Colon (tissue), 2 donors: ENCODE results near the gene MTHFSD.

Experiments
- FAIRE-seq: peaks from 2 replicates; lab custom pipeline; 2012; peaks lifted over from hg19 to GRCh38; lab: Jason Lieb, UNC
- donor health status: control.
- donor health status: control.

The MTHFSD gene

DNA sequence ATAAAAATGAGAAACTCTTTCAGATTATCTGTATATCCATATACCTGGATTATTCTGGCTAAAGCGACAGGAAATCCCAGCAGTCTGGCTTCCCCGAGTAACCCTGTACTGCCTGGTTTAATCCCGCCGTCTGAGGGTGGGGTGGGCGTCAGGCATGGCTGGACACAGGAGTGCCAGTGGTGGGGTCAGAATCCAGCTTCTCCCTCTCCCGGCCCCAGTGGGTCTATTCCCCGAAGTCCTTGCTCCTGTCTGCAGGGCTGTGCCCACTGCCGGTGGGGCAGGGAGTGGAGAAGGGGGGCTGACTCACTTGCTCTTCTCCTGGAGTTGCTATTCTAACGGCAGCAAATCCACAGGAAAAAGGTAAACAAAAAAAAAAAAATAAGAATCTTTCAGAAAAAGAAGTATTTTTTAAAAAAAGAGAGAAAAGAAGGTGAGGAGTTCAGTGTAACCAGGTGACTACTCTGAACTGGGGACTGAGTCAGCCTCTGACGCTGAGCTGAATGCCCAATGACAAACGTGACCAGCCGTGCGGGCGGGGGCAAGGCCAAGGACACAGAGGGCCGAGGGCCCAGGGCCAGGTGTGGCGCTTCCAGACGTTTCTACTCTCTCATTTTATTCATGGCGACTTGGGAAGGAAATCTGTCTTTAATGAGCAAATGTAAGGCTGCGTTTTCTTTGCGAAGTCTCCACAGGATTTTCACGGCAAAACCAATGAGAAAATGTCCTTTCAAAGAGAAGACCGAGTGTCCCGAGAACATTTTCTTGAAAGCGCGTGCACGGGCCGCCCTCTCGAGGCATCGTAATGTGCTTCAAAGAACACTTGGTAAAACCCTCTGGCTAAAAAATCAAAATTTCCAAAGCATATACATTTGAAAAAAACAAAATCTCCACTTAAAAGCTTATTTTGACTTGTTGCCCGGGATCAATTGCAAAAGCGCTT is 24.5 kb downstream of the MTHFSD start:
- FAIRE-seq, result no peak

DNA sequence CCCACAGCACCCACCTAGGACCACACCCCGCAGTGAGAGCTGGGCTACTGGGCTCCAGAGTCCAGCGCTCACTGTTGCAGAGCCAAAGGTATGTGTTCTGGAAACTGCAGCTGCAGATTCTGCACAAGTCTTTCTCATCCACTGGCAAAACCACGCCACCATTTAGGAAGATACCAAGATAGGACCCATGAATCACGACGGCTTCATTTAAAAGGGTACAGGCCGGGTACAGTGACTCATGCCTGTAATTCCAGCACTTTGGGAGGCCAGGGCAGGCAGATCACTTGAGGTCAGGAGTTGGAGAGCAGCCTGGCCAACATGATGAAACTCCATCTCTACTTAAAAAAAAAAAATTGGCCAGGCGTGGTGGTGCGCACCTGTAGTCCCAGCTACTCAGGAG is 25.9 kb downstream of the MTHFSD start:
- no peak for FAIRE-seq

DNA sequence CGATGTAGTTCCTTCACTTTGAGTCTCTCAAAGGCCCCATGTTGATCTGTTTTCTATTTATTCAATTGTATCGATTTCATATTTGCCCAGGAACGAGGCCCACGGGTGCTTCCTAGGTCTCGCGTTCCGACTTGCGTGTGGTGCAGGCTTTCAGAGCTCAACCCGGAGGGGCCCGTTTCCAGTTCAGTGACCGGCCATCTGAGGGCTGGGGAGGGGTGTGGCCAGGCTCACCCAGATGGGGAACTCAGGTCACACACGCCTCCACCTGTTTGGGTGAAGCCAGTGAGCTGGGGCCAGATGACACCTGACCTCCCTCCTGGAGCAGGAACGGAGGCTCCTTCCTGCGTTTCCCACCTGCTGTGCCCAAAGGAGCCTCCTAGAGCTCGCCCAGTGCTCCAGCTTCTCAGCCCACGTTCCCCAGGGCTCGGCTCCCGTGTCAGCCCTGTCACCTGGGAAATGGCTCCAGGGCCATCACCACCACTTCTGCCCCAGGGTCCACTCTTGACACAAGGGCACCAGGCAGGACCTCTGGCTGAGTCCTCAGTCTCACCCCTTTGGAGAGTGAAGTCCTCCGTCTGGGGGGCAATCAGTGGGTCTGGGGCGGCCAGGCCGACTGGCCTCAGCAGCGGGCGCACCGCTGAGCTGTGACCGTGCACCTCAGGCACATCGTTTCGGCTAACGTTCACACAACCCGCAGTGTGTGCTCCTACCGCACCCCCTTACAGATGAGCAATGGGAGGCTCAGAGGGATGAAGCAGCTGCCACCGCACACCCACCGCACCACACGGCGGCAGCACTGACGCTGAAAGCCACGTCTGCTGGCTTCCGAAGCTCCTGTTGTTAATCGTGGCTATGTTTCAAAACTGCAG is 26.7 kb downstream of the MTHFSD start:
- no peak for FAIRE-seq

DNA sequence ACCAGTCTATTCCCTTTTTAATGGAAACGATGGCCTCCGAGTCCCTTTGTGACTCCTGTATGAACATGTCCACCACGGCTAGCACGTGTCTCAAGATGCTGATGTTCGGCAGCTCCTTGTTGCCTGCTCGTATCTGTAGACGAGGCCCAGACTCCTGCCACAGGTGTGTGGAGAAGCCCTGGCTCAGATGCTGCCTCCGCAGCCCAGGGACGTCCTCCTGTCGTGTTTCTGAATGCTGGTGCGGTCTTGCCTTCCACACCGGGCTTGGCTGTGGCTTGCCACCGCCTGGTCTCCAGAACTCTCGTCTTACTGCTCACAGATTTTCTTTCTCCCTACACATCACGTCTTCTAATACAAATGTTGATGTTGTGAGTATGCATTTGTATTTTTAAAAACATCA is 27.7 kb downstream of the MTHFSD start:
- FAIRE-seq, result no peak

DNA sequence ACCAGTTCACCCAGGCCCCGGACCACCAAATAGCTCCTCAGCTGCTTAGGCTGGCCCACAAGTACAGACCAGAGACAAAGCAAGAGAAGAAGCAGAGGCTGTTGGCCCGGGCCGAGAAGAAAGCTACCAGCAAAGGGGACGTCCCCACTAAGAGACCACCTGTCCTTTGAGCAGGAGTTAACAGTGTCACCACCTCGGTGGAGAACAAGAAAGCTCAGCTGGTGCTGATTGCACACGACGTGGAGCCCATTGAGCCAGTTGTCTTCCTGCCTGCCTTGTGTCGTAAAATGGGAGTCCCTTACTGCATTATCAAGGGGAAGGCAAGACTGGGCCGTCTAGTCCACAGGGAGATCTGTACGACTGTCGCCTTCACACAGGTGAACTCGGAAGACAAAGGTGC is 29.3 kb downstream of the MTHFSD start:
- no peak for FAIRE-seq

DNA sequence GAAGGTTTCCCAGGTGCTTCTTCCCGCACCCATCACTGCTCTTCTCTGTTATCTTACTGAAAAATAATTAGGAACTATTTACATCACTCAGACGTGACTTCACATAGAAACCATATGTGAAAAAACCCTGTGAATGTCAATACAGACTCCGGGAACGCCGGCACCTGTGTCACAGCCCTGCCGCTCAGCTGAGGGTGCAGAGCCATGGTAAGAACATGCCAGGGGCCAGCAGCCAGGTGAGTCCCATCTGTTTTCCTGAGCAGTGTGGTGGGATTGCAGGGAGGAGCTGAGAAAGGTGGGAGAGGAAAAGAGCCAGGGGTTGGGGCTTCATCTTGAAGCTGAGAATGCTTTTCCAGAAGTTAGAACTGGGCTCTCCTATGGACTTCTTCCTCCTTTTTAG is 31.0 kb downstream of the MTHFSD start:
- FAIRE-seq, result no peak

DNA sequence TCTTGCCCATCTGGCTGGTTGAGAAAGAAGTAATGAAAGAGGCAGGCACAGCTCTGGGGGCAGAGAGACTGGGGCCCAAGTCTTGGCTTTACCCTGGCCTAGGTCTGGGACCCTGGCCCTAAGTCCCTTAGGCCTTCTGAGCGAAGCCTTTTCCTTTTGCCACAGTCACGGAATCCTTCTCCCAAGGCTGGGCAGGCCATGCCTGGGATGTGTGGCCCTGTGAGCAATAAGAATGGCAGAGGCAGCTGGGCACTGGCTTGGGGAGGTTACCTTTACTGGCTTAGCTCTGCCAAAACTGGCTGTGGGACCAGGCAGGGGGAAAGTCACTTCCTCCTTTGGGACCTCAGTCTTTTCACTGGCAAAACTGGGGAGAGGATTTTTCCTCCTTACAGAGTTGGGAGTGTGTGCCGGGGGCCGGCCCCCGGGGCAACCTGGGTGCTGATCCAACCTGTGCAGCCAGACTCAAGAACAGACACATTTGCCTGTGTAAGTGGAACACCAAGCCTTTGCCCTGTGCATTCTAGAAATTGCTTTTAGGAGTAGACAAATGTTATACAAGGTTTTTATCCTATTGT is 31.8 kb downstream of the MTHFSD start:
- FAIRE-seq, result no peak

DNA sequence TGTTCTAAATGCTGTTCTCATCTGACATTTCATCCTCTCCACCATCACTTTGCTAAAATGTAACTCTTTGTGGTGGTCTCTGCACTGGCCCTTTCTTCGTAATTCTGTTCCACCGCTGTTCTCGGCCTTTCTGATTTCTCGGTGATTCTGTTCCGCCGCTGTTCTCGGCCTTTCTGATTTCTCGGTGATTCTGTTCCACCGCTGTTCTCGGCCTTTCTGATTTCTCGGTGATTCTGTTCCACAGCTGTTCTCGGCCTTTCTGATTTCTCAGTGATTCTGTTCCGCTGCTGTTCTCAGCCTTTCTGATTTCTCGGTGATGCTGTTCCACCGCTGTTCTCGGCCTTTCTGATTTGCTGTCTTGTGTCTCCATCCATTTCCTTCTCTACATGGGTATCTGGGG is 32.4 kb downstream of the MTHFSD start:
- no peak for FAIRE-seq

DNA sequence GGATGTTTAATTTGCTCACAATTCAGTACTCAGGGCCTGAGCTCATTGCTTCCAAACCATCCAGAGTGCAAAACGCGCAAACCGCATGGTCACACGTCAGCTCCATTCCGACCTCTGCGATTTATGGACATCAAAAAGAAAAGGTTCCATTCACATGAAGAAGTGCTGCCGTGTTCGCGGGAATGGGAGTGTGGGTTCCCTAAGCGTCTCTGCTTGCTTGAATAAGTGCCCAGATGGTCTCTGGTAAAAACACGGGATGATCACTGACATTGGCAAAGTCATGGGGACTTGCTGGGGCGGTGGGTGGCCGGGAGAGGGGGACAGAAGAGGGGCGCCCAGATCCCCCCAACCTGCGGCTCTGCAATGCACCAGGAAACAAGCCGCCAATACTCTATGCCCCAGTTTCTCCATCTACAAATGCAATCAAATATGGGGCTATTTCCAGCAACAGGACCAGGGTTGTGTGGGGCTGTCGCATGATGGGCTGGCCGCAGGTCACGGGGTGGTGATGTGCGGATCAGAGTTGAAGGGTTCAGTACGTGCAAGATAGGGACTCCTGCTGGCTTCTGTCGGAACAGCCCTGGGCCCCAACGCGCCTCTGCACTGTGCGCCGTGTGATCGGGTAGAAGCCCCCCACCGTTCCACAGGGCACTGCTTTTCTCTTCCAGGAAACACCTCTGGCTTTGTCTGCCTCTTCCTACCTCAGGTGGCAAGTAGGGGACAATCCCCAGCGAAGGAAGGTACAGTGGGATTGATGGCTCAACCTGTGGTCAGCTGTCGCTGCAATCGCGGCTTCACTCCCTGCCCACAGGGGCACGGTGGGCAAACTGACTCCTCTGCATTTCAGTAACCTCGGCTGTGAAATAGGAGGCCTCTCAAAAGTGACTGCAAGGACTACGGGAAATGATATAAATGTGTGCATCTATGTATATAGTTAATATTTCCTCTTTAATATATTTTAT is 33.5 kb downstream of the MTHFSD start:
- no peak for FAIRE-seq

DNA sequence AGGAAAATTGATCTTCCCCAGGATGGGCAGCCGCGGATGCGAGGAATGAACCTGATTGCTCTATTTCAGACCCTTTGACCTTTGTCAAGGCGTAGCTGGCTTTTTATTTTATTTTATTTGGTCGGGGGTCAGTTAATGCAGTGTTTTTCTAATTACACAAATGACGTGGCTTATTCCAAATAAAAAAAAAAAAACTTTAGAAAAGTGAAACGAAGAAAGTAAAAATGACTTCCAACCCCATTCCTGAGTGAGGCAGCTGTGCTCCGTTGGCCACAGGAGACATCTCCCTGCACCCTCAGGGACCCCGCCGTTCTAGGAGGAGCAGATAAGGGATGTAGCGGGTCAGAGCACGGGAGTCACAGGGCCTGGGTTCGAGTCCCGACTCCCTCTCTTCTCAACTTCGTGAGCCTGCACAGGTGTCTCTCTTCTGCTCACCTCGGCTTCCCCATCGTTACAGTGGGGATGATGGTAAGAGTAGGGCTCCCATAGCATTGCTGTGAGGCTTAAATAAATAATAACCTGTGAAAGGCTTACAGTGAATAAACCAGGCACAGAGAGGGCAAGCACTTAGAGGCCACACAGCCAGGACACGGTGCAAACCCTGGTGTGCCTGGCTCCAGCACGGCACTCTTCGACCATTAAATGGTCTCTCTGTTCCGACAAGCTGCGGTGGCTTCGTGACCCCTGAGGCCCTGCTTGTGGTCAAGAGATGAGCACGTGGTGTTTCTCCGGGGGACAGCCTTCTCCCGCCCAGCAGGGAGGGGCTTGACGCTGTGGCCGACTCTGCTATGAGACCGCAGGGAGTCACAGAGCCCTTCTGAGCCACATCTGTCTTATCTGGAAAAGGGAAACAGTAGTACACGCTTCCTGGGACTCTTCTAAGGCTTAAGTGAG is 34.5 kb downstream of the MTHFSD start:
- FAIRE-seq, result no peak

DNA sequence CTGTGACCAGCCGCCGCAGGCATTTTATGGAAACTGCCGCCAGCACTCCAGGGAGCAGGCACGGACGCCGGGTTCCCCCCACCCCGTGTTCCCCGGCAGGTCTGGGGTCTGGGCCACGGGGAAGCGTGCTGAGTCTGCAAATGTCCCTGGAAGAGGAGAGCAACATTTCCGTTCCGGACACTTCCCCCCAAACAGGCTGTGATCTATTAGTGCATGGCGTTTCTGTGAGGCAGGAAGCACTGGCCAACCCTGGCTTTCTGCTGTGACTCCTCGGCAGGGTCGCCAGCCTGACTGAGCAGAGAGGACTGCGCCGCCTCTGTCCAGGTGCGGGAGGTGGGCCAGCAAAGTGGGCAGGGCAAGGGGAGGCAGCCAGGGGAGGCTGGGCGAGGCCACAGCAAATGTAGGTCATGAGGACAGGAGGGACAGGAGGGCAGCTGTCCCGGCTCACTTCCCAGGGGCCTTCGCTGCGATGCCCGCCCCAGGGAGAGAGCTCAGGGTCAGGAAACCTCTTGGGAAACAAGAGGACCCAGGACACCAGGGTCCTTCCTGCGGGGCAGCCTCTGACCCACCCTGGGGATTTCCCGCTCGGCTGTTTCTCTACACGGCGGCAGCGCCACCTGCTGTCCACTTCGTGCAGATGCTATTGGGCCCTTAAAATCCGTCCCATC is 35.3 kb downstream of the MTHFSD start:
- FAIRE-seq, result no peak

DNA sequence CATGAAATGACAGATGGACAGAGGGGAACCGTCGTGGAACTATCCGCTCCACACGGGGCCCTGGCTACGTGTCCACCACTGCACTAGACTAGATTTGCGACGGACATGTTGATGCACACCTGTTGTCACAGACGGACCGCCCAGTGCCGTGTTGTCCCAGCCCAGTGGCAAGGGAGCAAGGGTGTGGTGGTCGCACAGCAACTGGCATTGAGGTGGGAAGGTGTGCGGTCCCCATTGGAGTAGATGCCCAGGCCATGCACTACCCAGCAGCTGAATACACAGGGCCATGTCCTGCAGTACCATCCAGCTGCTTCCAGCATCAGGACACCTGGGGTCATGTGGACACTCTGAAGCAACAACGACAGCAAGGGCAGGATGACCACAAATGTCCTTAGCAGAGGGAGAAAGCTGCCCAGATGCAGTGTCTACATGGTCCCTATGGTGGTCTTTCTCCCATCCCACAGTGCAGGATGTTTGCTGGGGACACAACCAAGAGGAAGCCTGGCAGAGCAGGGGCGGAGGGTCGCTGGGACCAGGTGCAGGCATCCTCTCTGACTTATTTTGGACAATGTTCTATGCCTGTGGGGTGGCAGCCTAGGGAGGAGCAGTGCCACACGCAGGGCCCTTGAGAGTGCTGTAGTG is 35.9 kb downstream of the MTHFSD start:
- FAIRE-seq, result no peak

DNA sequence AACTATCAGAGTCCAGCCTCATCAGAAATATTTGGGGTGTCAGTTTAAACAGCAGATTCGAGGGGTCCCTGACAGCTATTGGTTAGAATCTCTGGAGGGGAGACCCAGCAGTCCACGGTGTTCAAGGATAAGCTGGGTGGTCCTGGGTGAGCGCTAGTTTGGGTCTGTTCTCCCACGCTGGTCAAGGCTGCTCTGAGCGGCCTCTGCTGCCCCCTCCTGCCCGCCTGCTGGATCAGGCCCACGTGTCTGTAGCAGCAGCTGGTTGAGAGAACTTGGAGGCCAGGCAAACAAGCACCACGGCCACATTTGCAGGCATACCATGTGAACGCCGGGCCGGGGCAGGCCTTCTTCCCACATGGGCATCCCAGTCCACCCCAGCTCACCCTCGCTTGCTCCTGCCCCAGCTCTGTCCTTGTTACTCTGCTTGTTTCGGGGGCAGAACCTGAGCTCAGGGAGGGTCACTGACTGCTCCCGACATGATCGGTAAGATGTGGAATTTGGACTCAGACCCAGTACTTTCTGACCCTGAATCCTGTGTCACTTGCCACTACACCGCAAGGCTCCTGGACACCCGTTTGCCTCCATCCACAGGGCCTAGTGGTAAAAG is 37.3 kb downstream of the MTHFSD start:
- FAIRE-seq, result no peak

DNA sequence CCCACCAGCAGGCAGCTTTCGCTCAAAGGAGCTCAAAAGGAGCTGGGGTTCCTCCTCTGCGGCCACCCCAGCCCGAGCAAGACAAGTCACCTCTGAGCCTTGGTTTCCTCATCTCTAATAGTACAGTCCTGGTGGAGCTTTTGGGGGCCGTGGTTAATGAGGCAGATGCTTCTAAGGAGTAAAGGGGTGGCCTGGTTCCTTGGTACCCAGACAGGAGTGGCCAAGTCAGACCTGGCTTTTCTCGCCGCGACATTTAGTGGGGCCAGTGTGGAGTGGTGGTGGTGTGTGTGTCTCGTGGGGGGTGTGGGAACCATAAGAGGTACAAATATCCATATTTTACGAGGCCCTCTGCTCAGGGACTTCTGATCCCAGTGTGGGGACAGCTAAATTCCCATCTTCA is 38.0 kb downstream of the MTHFSD start:
- FAIRE-seq, result no peak

DNA sequence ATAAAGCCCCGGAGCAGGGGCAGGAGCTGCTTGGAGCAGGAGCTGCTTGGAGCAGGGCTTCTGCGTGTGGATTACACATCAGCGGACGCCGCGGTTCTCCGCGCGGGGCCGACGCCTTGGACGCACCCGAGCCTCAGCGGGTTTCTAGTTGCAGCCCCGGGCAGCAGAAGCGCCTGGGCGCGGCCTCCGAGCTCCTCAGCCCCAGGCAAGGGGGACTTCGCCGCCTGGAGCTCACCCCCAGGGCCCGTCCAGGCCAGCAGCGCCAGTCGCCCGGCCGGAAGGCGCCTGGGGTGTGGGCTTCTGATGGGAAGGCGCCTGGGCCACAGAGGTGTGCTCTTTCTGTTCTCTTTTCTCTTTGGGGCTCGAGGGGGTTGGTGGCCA is 38.4 kb downstream of the MTHFSD start:
- FAIRE-seq, result no peak

DNA sequence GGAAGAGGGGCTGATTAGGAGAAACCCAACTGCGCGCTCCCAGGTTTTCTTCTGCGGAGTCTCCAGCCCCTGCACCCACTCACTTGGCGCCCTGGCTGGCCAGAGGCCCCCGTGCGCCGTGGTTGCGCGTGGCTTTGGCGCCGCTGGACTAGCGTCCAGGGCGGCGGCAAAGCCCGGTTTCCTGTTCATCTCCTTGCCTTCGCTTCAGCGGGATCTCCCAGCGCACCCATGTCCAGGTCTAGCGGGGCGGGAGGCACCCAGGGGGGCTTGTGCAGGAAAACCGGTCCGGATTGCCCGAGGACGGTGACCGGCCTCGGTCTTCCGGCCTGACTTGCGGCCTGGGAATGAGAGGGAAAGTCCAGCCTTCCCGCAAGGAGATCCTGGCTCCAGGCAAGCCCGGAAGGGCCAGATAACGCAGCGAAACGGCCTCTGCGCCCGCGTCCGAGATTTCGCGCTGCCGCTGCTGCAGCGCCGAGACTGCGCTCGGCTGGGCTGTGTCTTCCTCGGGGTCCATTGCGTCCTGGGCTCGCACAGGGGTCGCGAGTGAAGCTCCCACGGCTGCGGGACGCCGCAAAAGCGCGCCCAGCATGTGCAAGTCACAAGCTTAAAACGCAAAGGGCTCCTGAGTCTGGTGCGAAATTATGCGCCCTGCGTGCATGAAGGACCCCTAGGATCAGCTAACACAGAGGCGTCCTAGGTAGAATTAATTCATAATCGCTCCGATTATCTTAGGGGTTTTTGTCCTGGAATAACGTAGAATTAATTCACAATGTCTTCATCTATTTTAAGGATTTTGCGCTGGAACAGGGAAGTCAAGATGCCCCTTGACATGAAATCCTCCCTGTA is 39.0 kb downstream of the MTHFSD start:
- FAIRE-seq, result no peak

DNA sequence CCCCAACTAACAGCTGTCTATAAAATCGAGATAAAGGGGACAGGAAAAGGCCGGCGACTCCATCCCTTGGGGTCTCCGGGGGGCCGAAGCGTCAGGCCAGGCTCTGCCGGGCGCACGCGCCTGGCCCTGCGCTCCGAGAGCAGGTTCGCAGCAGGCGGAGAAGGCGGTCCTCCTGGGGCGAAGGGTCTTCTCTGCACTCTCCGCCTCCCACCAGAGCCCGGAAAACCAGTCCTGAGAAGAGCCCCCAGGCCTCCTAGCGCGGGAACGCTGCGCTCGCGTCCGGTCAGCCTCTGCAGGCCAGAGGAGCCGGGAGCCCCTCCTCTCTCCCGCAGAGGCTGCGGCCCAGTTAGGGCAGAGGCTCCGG is 39.6 kb downstream of the MTHFSD start:
- no peak for FAIRE-seq
